Suprapubic skin (tissue), 4 donors: ENCODE results near the gene EPHB1. TPM values are rescaled to one million over a fixed set of nuclear protein-coding genes. Genes with fewer than 3 reads are reported as not detected.

ENCODE experiments used
- DNase-seq, 2 donors: peaks; one replicate each; pipeline ENCODE4 v3.0.0-alpha.2; 2019; ENCODE audit warnings: low spot score in 2 of 2
- H3K27ac ChIP-seq: fragments of 200-600 bp; sonication (generic); one replicate; pipeline ENCODE4 v1.5.1; 2019
- H3K27me3 ChIP-seq: fragments of 200-600 bp; sonication (generic); one replicate; pipeline ENCODE4 v1.5.1; 2019
- H3K36me3 ChIP-seq: fragments of 200-600 bp; sonication (generic); one replicate; pipeline ENCODE4 v1.5.1; 2019
- H3K4me1 ChIP-seq: fragments of 200-600 bp; sonication (generic); one replicate; pipeline ENCODE4 v1.5.1; 2019
- H3K4me3 ChIP-seq: fragments of 200-600 bp; sonication (generic); one replicate; pipeline ENCODE4 v1.5.1; 2019; ENCODE audit warnings: mild to moderate bottlenecking
- H3K9me3 ChIP-seq: fragments of 200-600 bp; sonication (generic); one replicate; pipeline ENCODE4 v1.5.1; 2019
- EP300 ChIP-seq: sonication (generic); formaldehyde crosslinking; IDR thresholded peaks from one replicate; pipeline ENCODE4 v1.6.1; 2017; ENCODE audit warnings: antibody characterized with exemption
- POLR2A ChIP-seq, 2 donors: fragments of 450-650 bp; IDR thresholded peaks; one replicate each; pipeline ENCODE4 v1.6.1; 2017; ENCODE audit warnings: antibody characterized with exemption in 2 of 2, mild to moderate bottlenecking in 2 of 2, moderate library complexity in 2 of 2
- POLR2AphosphoS5 ChIP-seq, 3 donors: sonication (generic); formaldehyde crosslinking; IDR thresholded peaks; one replicate each; pipeline ENCODE4 v1.6.1; 2017; ENCODE audit warnings: antibody characterized with exemption in 3 of 3
- WGBS: methylation state at CpG from one replicate; pipeline ENCODE4 v1.1.5; 2018; 5-methylcytosine and 5-hydroxymethylcytosine counted together
- total RNA-seq, 4 donors: library from RNA; depleted of rRNA; stranded (reverse); fragments of >200 nt; gene quantifications; one replicate each; pipeline ENCODE4 v1.1.0, GENCODE V29; 2016
- TF ChIP-seq, protein P1 (sequence below), 2 donors: fragments of 200-600 bp in 1 of 2; fragments of 450-650 bp in 1 of 2; sonication (generic) in 1 of 2; IDR thresholded peaks; one replicate each; pipeline ENCODE4 v1.5.1; 2016 to 2019; ENCODE audit warnings: antibody characterized with exemption in 2 of 2, mild to moderate bottlenecking in 1 of 2, moderate library complexity in 1 of 2

Gene EPHB1
- total RNA-seq, 4 donors from 2014 or later = 8.5 to 30.7 (median 18.5) TPM

GRCh38 chr3:134757549-134758069 lies 37.5 kb upstream of the EPHB1 start:
- no peak for DNase-seq
- 77% methylated on average over 3 of the region's 3 CpGs for WGBS
- Histone ChIP-seq H3K4me3 (no peak overlapping the region), H3K4me1 (no peaks in the 10 kb centered on the region), H3K27me3 (no peaks in the 10 kb centered on the region), H3K9me3 (no peaks in the 10 kb centered on the region), H3K27ac (no peak overlapping the region), H3K36me3 (no peaks in the 10 kb centered on the region)
- TF ChIP-seq, protein P1, sequence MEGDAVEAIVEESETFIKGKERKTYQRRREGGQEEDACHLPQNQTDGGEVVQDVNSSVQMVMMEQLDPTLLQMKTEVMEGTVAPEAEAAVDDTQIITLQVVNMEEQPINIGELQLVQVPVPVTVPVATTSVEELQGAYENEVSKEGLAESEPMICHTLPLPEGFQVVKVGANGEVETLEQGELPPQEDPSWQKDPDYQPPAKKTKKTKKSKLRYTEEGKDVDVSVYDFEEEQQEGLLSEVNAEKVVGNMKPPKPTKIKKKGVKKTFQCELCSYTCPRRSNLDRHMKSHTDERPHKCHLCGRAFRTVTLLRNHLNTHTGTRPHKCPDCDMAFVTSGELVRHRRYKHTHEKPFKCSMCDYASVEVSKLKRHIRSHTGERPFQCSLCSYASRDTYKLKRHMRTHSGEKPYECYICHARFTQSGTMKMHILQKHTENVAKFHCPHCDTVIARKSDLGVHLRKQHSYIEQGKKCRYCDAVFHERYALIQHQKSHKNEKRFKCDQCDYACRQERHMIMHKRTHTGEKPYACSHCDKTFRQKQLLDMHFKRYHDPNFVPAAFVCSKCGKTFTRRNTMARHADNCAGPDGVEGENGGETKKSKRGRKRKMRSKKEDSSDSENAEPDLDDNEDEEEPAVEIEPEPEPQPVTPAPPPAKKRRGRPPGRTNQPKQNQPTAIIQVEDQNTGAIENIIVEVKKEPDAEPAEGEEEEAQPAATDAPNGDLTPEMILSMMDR (IDR thresholded peaks at IDR 0.05) = no peak
- TF ChIP-seq POLR2A (IDR thresholded peaks at IDR 0.05) (no peak), POLR2AphosphoS5 (IDR thresholded peaks at IDR 0.05) (no peak), EP300 (no peak)

GRCh38 chr3:134761213-134761612 lies 33.8 kb upstream of the EPHB1 start:
- no peak for DNase-seq
- Histone ChIP-seq H3K27me3 (no peaks in the 10 kb centered on the region), H3K36me3 (no peaks in the 10 kb centered on the region), H3K9me3 (no peaks in the 10 kb centered on the region), H3K4me1 (no peaks in the 10 kb centered on the region), H3K4me3 (no peak overlapping the region), H3K27ac (no peak overlapping the region)
- 76% methylated on average over 7 of the region's 8 CpGs for WGBS
- no peak for TF ChIP-seq POLR2A (IDR thresholded peaks at IDR 0.05)
- TF ChIP-seq POLR2AphosphoS5 (IDR thresholded peaks at IDR 0.05) = no peak
- TF ChIP-seq, protein P1 (IDR thresholded peaks at IDR 0.05) = no peak

- no peak overlapping the region for H3K4me3 ChIP-seq
- no peak for DNase-seq
- H3K27ac ChIP-seq = no peak overlapping the region
- no peaks in the 10 kb centered on the region for H3K27me3 ChIP-seq
- TF ChIP-seq POLR2AphosphoS5 (IDR thresholded peaks at IDR 0.05) = no peak
- TF ChIP-seq EP300 = no peak
- TF ChIP-seq, protein P1 (IDR thresholded peaks at IDR 0.05) = no peak
- no peak for TF ChIP-seq POLR2A (IDR thresholded peaks at IDR 0.05)
- H3K36me3 ChIP-seq = no peaks in the 10 kb centered on the region
- WGBS = 95% methylated on average over 4 of the region's 4 CpGs
- H3K4me1 ChIP-seq = no peaks in the 10 kb centered on the region
- H3K9me3 ChIP-seq = no peaks in the 10 kb centered on the region
Measured at GRCh38 chr3:134762016-134762415, 33.0 kb upstream of the EPHB1 start.

DNA sequence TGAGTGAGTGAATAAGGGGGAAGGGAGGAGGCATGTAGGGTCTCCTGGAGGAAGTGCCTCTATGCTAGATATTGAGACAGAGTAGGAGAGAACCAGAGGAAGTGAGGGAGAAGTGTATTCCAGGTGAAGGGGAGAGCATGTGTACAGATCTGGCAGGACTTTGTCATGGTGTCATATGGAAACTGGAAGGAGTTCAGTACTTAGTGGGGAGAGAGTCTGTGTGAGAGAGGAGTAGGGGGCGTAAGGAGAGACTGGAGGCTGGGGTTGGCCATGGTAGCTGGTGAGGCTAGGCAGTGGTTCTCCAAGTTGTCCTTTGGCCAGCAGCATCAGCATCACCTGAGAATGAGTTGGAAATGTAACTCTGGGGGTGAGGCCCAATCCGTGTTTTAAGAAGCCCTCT lies 29.6 kb upstream of the EPHB1 start:
- DNase-seq = no peak
- Histone ChIP-seq H3K9me3 (no peaks in the 10 kb centered on the region), H3K27me3 (no peaks in the 10 kb centered on the region), H3K4me3 (no peak overlapping the region), H3K4me1 (no peaks in the 10 kb centered on the region), H3K36me3 (no peaks in the 10 kb centered on the region), H3K27ac (no peak overlapping the region)
- 79% methylated on average over 2 of the region's 2 CpGs for WGBS
- TF ChIP-seq POLR2A (IDR thresholded peaks at IDR 0.05) (no peak), POLR2AphosphoS5 (IDR thresholded peaks at IDR 0.05) (no peak), EP300 (no peak)
- TF ChIP-seq, protein P1 (IDR thresholded peaks at IDR 0.05) = no peak

DNA sequence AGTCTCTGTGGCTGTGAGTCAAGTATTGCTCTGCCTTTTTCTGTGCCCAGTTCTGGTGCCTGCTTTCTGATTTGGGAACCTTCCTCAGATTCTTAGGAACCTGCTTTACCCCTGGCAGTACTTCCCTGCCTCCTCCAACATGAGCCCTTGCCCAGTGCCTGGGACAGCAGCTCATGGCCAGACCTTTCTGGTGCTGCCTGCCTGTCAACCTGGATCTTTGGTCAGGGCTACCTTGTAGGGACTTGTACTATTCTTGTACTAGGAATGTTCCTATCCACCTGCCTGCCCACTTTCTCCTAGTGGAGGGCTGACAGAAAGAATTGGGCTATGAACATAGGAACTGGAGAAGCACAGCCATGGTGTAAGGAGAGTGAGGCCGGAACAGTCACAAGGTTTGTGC lies 28.8 kb upstream of the EPHB1 start:
- no peaks in the 10 kb centered on the region for H3K4me1 ChIP-seq
- no peaks in the 10 kb centered on the region for H3K36me3 ChIP-seq
- no peaks in the 10 kb centered on the region for H3K9me3 ChIP-seq
- H3K4me3 ChIP-seq = no peak overlapping the region
- no peaks in the 10 kb centered on the region for H3K27me3 ChIP-seq
- WGBS = 93% methylated on average over 1 of the region's 1 CpG
- TF ChIP-seq, protein P1 (IDR thresholded peaks at IDR 0.05) = no peak
- TF ChIP-seq POLR2A (IDR thresholded peaks at IDR 0.05) (no peak), POLR2AphosphoS5 (IDR thresholded peaks at IDR 0.05) (no peak), EP300 (no peak)
- no peak for DNase-seq
- no peak overlapping the region for H3K27ac ChIP-seq
